Activated B cell treated with CpG ODN at 0.5 μM for 24 hours (primary cell): ENCODE measurements around the gene STK17A. TPM values are rescaled to one million over a fixed set of nuclear protein-coding genes. Genes with fewer than 3 reads are reported as not detected.

Source experiments
- ATAC-seq: fragments of 200-7000 bp; cut with Tn5 transposase; one replicate; pipeline ENCODE4 v1.10.0; 2021; ENCODE audit warnings: low read depth, mild to moderate bottlenecking, moderate library complexity
- CTCF ChIA-PET: fragments of 350-600 bp; sonication (Branson Sonifier 250); formaldehyde crosslinking; loops from one replicate; lab custom pipeline; 2021; ENCODE audit warnings: antibody characterized with exemption; lab: Charles Lee
- POLR2A ChIA-PET: fragments of 350-600 bp; sonication (Branson Sonifier 250); formaldehyde crosslinking; loops from one replicate; lab custom pipeline; 2021; ENCODE audit warnings: antibody characterized with exemption; lab: Charles Lee
- DNase-seq: peaks from one replicate; pipeline ENCODE4 v3.0.0; 2022
- H3K27ac Mint-ChIP-seq: one replicate; pipeline ENCODE4 v1.8.0; 2020; ENCODE audit warnings: mixed read lengths
- H3K27me3 Mint-ChIP-seq: one replicate; pipeline ENCODE4 v1.8.0; 2021; ENCODE audit warnings: mixed read lengths
- H3K36me3 Mint-ChIP-seq: one replicate; pipeline ENCODE4 v1.8.0; 2021; ENCODE audit warnings: low read depth, mixed read lengths
- H3K4me1 Mint-ChIP-seq: one replicate; pipeline ENCODE4 v1.8.0; 2021; ENCODE audit warnings: mixed read lengths
- H3K4me3 Mint-ChIP-seq: one replicate; pipeline ENCODE4 v1.8.0; 2020; ENCODE audit warnings: mild to moderate bottlenecking, mixed read lengths
- H3K9me3 Mint-ChIP-seq: one replicate; pipeline ENCODE4 v1.8.0; 2020; ENCODE audit warnings: mixed read lengths
- CTCF ChIP-seq: fragments of 200-600 bp; IDR thresholded peaks from one replicate; pipeline ENCODE4 v1.8.0; 2022; ENCODE audit warnings: antibody characterized with exemption, mild to moderate bottlenecking
- intact Hi-C: fragments of 100-400 bp; cut with micrococcal nuclease; formaldehyde crosslinking; loops from one replicate; pipeline ENCODE4 v1.15.1; 2024
- total RNA-seq: library from RNA; stranded (reverse); gene quantifications from 2 replicates; pipeline ENCODE4 v1.2.3, GENCODE V29; 2022

Gene STK17A
- total RNA-seq, 1 donor from 2014 or later: 68.6 TPM

DNA sequence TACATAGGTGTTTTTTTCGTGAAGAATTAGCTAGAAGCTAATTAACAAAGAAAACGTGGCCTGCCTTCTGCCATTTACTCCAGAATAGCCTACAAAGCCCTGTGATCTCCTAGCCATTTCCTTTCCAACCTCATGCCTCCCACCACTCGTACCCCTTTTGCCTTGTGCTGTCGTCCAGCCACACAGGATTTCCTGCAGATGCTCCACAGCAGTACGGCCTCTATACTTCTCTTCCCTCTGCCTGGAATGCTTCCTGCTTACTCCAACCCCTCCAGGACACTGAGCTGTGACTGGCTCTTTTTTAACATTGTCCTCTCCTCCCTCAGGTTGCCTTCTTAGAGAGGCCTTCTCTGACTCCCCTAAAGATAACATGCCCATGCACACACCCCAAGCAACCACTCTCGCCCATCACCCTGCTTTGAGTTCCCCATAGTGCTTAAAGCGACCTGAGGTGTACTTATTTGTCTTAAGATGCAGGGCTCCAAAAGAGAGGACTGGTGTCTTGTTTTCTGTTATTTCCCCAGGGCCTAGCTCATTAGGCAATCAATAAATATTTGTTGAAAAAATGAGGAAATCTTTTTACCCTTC is 32.7 kb downstream of the STK17A start:
- Mint-ChIP-seq H3K9me3 (no peaks in the 10 kb centered on the region), H3K4me1 (peaks cover 43% of the 10 kb centered on the region), H3K27me3 (no peaks in the 10 kb centered on the region), H3K27ac (peak overlapping the region; percentile 74), H3K4me3 (peak overlapping the region; percentile 3), H3K36me3 (peaks cover 54% of the 10 kb centered on the region)
- no peak for ATAC-seq
- ChIA-PET CTCF (interaction anchor here (8.7 kb wide), 1 partner anchor 33 kb away, joined by 40 read pairs; the partner anchor contains the start of gene STK17A), POLR2A (interaction anchor here (1.2 to 1.8 kb wide), 2 partner anchors 29 to 33 kb away, joined by 3 to 4 read pairs; no protein-coding TSS in a partner anchor)
- no peak for TF ChIP-seq CTCF
- intact Hi-C loops: loop anchor here (1.0 kb wide), 1 partner anchor 10 kb away; no protein-coding TSS in a partner anchor
- DNase-seq: no peak

DNA sequence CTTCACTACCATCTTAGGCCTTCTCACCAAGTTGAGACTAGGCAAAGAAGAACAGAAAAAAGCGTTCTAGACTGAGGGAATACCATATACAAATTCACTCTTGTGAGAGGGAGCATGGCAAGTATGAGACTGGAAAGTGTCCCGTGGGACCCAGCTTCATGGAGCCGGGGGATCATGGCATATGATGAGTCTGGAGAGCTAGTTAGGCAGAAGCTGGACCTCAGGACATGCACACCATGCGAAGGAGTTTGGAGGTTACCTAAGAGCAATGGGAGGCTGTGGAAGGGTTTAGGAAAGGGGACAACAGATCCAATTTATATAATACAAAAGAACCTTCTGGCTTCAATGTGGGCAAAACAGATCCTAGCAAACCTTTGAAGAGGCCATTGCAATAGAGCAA is 34.1 kb downstream of the STK17A start:
- CTCF ChIA-PET: interaction anchor here (0.7 to 8.7 kb wide), 3 partner anchors 12 to 83 kb away, joined by 3 to 40 read pairs (median 9); partner anchors contain the start of gene STK17A
- intact Hi-C loops: no loop called here
- POLR2A ChIA-PET: interaction anchor here (0.7 to 7.0 kb wide), 3 partner anchors 26 to 34 kb away, joined by 3 to 41 read pairs (median 3); partner anchors contain the start of gene STK17A

DNA sequence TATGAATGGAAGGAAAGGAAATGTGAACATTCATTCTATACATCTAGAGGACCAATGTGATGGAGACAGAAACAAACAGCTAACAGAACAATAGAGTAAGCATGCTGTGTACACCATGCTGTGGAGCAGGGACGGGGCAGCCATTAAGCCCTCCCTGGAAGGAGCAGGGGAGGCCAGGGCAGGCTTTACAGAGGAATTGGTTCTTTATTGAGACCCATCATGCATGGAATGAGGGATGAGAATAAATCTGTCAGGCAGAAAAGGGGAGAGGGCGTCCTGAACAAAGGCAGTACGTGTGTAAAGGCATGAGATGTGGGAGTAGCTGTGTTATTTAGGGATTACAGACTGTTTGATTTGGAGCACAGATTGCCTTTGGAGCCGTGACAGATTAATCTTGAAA is 35.2 kb downstream of the STK17A start:
- H3K9me3 Mint-ChIP-seq: no peaks in the 10 kb centered on the region
- no peak for DNase-seq
- ChIA-PET CTCF (interaction anchor here (2.3 to 8.7 kb wide), 2 partner anchors 35 to 82 kb away, joined by 9 to 40 read pairs; partner anchors contain the start of gene STK17A), POLR2A (interaction anchor here (7.0 kb wide), 1 partner anchor 35 kb away, joined by 41 read pairs; the partner anchor contains the start of gene STK17A)
- H3K27ac Mint-ChIP-seq: no peak overlapping the region
- ATAC-seq: no peak
- no peaks in the 10 kb centered on the region for H3K27me3 Mint-ChIP-seq
- peaks cover 46% of the 10 kb centered on the region for H3K4me1 Mint-ChIP-seq
- intact Hi-C loops: no loop called here
- peaks cover 52% of the 10 kb centered on the region for H3K36me3 Mint-ChIP-seq
- H3K4me3 Mint-ChIP-seq: no peak overlapping the region
- no peak for TF ChIP-seq CTCF

More for the DNA sequence above, 34.1 kb downstream of the STK17A start:
- Mint-ChIP-seq H3K27me3 (no peaks in the 10 kb centered on the region), H3K36me3 (peaks cover 52% of the 10 kb centered on the region), H3K27ac (no peak overlapping the region), H3K4me1 (peaks cover 46% of the 10 kb centered on the region), H3K9me3 (no peaks in the 10 kb centered on the region), H3K4me3 (no peak overlapping the region)
- no peak for DNase-seq
- no peak for TF ChIP-seq CTCF
- no peak for ATAC-seq

- TF ChIP-seq CTCF: no peak
- Mint-ChIP-seq H3K36me3 (peaks cover 55% of the 10 kb centered on the region), H3K4me1 (peaks cover 45% of the 10 kb centered on the region), H3K27ac (no peak overlapping the region), H3K9me3 (no peaks in the 10 kb centered on the region), H3K27me3 (no peaks in the 10 kb centered on the region), H3K4me3 (no peak overlapping the region)
- intact Hi-C loops: loop anchor here (2.0 kb wide), 1 partner anchor 15 kb away; no protein-coding TSS in a partner anchor
- ChIA-PET CTCF (interaction anchor here (0.9 to 3.1 kb wide), 3 partner anchors 33 to 81 kb away, joined by 3 to 17 read pairs (median 3); partner anchors contain the start of gene STK17A), POLR2A (interaction anchor here (1.3 to 7.0 kb wide), 4 partner anchors 14 to 36 kb away, joined by 3 to 41 read pairs (median 10); partner anchors contain the start of gene STK17A)
- no peak for ATAC-seq
- no peak for DNase-seq
Observed at GRCh38 chr7:43619213-43620012, 36.5 kb downstream of the STK17A start.
